Thoracic aorta (tissue), 2 donors: ENCODE measurements around the gene FAM9C. TPM values are rescaled to one million over a fixed set of nuclear protein-coding genes. Genes with fewer than 3 reads are reported as not detected.

ENCODE experiments used
- ATAC-seq: fragments of 150-250 bp; one replicate; pipeline ENCODE4 v1.8.0; 2017; ENCODE audit warnings: low read depth; ENCODE audit not compliant: insufficient number of reproducible peaks, low FRiP score
- DNase-seq: peaks from one replicate; pipeline ENCODE4 v3.0.0-alpha.2; 2020; ENCODE audit warnings: low spot score
- H3K27ac ChIP-seq, 2 donors: fragments of 200-600 bp; sonication (generic); 1 replicate in 1 of 2; 2 replicates in 1 of 2; pipeline ENCODE4 v1.5.1; 2016; ENCODE audit warnings: mild to moderate bottlenecking in 2 of 2, moderate library complexity in 2 of 2
- H3K27me3 ChIP-seq: fragments of 200-600 bp; sonication (generic); replicated peaks from 2 replicates; pipeline ENCODE4 v1.6.0; 2016; ENCODE audit warnings: mild to moderate bottlenecking; ENCODE audit not compliant: insufficient read depth
- H3K36me3 ChIP-seq: fragments of 200-600 bp; sonication (generic); one replicate; pipeline ENCODE4 v1.5.1; 2016
- H3K4me1 ChIP-seq, 2 donors: fragments of 200-600 bp; sonication (generic); 1 replicate in 1 of 2; 2 replicates in 1 of 2; pipeline versions ENCODE4 v1.5.1 to v1.6.0; 2016; ENCODE audit warnings: low read depth in 2 of 2, mild to moderate bottlenecking in 1 of 2; ENCODE audit not compliant: control insufficient read depth in 1 of 2
- H3K4me3 ChIP-seq: fragments of 200-600 bp; sonication (generic); 2 replicates; pipeline ENCODE4 v1.5.1; 2016; ENCODE audit warnings: mild to moderate bottlenecking
- H3K9me3 ChIP-seq: fragments of 200-600 bp; sonication (generic); 2 replicates; pipeline ENCODE4 v1.5.1; 2016
- CTCF ChIP-seq: fragments of 200-600 bp; sonication (generic); IDR thresholded peaks from one replicate; pipeline ENCODE4 v1.5.1; 2019; ENCODE audit warnings: antibody characterized with exemption
- total RNA-seq, 2 donors: library from RNA; depleted of rRNA; stranded (reverse); fragments of >200 nt; gene quantifications; one replicate each; pipeline versions ENCODE4 v1.1.0 to v1.2.3, GENCODE V29; 2016

The FAM9C gene
- total RNA-seq, 2 donors from 2014 or later = not detected

- no peak for TF ChIP-seq CTCF
- H3K27me3 ChIP-seq = no peaks in the 10 kb centered on the region
- H3K27ac ChIP-seq = no peak overlapping the region
- DNase-seq (no peak), ATAC-seq (no peak)
- H3K9me3 ChIP-seq = no peaks in the 10 kb centered on the region
- H3K4me1 ChIP-seq = no peaks in the 10 kb centered on the region
- H3K4me3 ChIP-seq = no peak overlapping the region
- no peaks in the 10 kb centered on the region for H3K36me3 ChIP-seq
These were observed 5.7 kb upstream of the FAM9C start for GRCh38 chrX:13050151-13050550.

DNA sequence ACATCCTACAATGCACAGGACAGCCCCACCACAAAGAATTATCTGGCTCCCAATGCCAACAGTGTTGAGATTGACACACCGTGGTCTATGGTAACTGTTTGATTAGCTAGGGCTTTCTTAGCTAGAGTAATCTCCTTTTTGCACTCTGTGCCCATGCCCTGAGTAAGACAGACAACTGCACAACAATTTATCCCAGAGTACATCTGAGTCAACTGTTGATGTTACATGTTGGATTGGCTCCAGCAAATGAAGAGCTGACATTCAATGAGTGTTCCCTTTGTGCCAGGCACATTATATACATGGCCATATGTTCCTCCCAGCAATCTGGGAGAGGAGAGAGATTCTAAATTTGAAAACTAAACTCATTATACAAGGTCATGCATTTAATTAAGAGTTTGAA lies 3.9 kb upstream of the FAM9C start:
- TF ChIP-seq CTCF = no peak
- no peaks in the 10 kb centered on the region for H3K9me3 ChIP-seq
- no peaks in the 10 kb centered on the region for H3K4me1 ChIP-seq
- DNase-seq = no peak
- H3K27ac ChIP-seq = no peak overlapping the region
- no peaks in the 10 kb centered on the region for H3K27me3 ChIP-seq
- no peak overlapping the region for H3K4me3 ChIP-seq
- no peaks in the 10 kb centered on the region for H3K36me3 ChIP-seq
- ATAC-seq = no peak

- ATAC-seq = no peak
- TF ChIP-seq CTCF = no peak
- Histone ChIP-seq H3K36me3 (no peaks in the 10 kb centered on the region), H3K4me3 (no peak overlapping the region), H3K4me1 (no peaks in the 10 kb centered on the region), H3K27me3 (no peaks in the 10 kb centered on the region), H3K27ac (no peak overlapping the region), H3K9me3 (no peaks in the 10 kb centered on the region)
- no peak for DNase-seq
These were observed 3.3 kb upstream of the FAM9C start for GRCh38 chrX:13047759-13048158.

DNA sequence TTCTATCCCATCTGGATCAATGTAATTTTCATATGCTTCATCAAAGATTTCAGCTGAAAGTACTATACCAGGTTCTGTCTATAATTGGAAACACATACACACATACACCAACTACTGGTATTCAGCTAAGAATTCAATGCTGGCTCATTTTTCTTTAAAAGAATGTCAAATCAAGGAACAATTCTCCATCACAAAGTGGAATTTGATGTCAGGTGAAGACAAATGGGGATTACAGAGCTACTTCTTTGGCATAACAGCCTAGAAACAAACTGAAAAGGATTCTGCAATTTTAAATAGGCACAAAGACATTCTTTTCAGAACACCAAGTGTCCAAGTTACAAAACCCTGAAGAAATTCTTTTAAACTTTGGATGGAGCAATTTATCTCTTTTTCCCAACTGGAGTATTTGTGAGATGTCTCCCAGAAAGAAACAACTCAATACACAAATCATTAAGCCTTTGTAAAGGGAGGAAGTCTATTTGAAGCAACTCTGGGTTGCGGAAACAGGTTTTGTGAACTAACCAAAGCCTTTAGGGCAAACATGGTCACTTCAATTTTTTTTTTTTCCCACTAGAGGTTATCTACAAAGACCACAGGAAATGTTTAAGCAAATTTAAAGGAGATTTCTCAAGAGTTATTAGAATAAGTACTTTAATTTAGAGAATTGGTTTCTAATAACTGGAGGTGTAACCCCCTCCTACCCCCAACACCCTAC lies 1.9 kb upstream of the FAM9C start:
- ATAC-seq (no peak), DNase-seq (no peak)
- Histone ChIP-seq H3K9me3 (no peaks in the 10 kb centered on the region), H3K4me1 (no peaks in the 10 kb centered on the region), H3K27me3 (no peaks in the 10 kb centered on the region), H3K36me3 (no peaks in the 10 kb centered on the region), H3K27ac (no peak overlapping the region), H3K4me3 (no peak overlapping the region)
- no peak for TF ChIP-seq CTCF

GRCh38 chrX:13043938-13044337 lies 482 bp downstream of the FAM9C start:
- Histone ChIP-seq H3K27me3 (no peaks in the 10 kb centered on the region), H3K4me1 (no peaks in the 10 kb centered on the region), H3K9me3 (no peaks in the 10 kb centered on the region), H3K27ac (no peak overlapping the region), H3K4me3 (no peak overlapping the region), H3K36me3 (no peaks in the 10 kb centered on the region)
- ATAC-seq (no peak), DNase-seq (no peak)
- TF ChIP-seq CTCF = no peak
